WTC11 (cell line): ENCODE data around the gene WDR91.

Source experiments
- AFF4 ChIP-seq: sonication (generic); formaldehyde crosslinking; IDR thresholded peaks from 2 replicates; pipeline ENCODE4 v1.8.1; 2023; ENCODE audit warnings: mild to moderate bottlenecking, missing genetic modification reagents, borderline replicate concordance
- CREB1 ChIP-seq: sonication (generic); formaldehyde crosslinking; IDR thresholded peaks from 2 replicates; pipeline ENCODE4 v1.8.0; 2023; ENCODE audit warnings: mild to moderate bottlenecking, missing genetic modification reagents
- CTCF ChIP-seq: fragments of 200-600 bp; IDR thresholded peaks from 2 replicates; pipeline ENCODE4 v1.8.0; 2022; ENCODE audit warnings: antibody characterized with exemption
- JUN ChIP-seq: sonication (generic); formaldehyde crosslinking; IDR thresholded peaks from 2 replicates; pipeline ENCODE4 v1.8.0; 2023; ENCODE audit warnings: mild to moderate bottlenecking, missing genetic modification reagents
- MAX ChIP-seq: sonication (generic); formaldehyde crosslinking; IDR thresholded peaks from 2 replicates; pipeline ENCODE4 v1.8.0; 2022; ENCODE audit warnings: mild to moderate bottlenecking, missing genetic modification reagents
- NFE2L1 ChIP-seq: sonication (generic); formaldehyde crosslinking; IDR thresholded peaks from 2 replicates; pipeline ENCODE4 v1.8.1; 2023; ENCODE audit warnings: missing genetic modification reagents
- NR2C2 ChIP-seq: sonication (generic); formaldehyde crosslinking; IDR thresholded peaks from 2 replicates; pipeline ENCODE4 v1.8.0; 2022; ENCODE audit warnings: mild to moderate bottlenecking, missing genetic modification reagents

GRCh38 chr7:135165862-135166261, 45.5 kb downstream of the WDR91 start:
- no peak for TF ChIP-seq CTCF
- no peak for TF ChIP-seq NR2C2
- TF ChIP-seq NFE2L1, result no peak
- no peak for TF ChIP-seq CREB1
- no peak for TF ChIP-seq AFF4 (CRISPR knock-in tag)
- TF ChIP-seq JUN (CRISPR knock-in tag), result no peak
- TF ChIP-seq MAX, result no peak
